ENCODE results near the gene DPH1. TPM values are rescaled to one million over a fixed set of nuclear protein-coding genes. Genes with fewer than 3 reads are reported as not detected.

Gene DPH1
- total RNA-seq, 1 experiment from 2014 or later: 11.1 TPM

- in situ Hi-C loops (cut with HindIII; ENCODE audit: low pct_unique_long_range_greater_than_20kb, low sequenced_read_pairs): no loop called here
- peak; percentile 65 for DNase-seq (ENCODE audit: low read depth)
These were observed 6.0 kb upstream of the DPH1 start for GRCh38 chr17:2023692-2024571.

GRCh38 chr17:2024572-2025219 lies 5.3 kb upstream of the DPH1 start:
- in situ Hi-C loops (cut with HindIII; ENCODE audit: low pct_unique_long_range_greater_than_20kb, low sequenced_read_pairs): no loop called here
- DNase-seq (ENCODE audit: low read depth): peak; percentile 32

- in situ Hi-C loops (cut with HindIII; ENCODE audit: low pct_unique_long_range_greater_than_20kb, low sequenced_read_pairs): no loop called here
- DNase-seq (ENCODE audit: low read depth): peak; percentile 77
These were observed 4.7 kb upstream of the DPH1 start, which contains the start of gene RTN4RL1 for GRCh38 chr17:2025220-2025621. Gene RTN4RL1, minus strand, starts transcription at chr17:2025334. Its CDS starts 469 bp downstream, at chr17:2024865.

- peak; percentile 65 for DNase-seq (ENCODE audit: low read depth)
- in situ Hi-C loops (cut with HindIII; ENCODE audit: low pct_unique_long_range_greater_than_20kb, low sequenced_read_pairs): no loop called here
These were observed 4.2 kb upstream of the DPH1 start for GRCh38 chr17:2025622-2026309.

GRCh38 chr17:2027528-2028233 lies 2.3 kb upstream of the DPH1 start:
- in situ Hi-C loops (cut with HindIII; ENCODE audit: low pct_unique_long_range_greater_than_20kb, low sequenced_read_pairs): no loop called here
- DNase-seq (ENCODE audit: low read depth): no peak

- in situ Hi-C loops (cut with HindIII; ENCODE audit: low pct_unique_long_range_greater_than_20kb, low sequenced_read_pairs): no loop called here
- DNase-seq (ENCODE audit: low read depth): no peak
These were observed 1.7 kb upstream of the DPH1 start for GRCh38 chr17:2028234-2028614.

- no peak for DNase-seq (ENCODE audit: low read depth)
These were observed 1.2 kb upstream of the DPH1 start for GRCh38 chr17:2028737-2029136.

GRCh38 chr17:2030779-2031163 lies 818 bp downstream of the DPH1 start:
- in situ Hi-C loops (cut with HindIII; ENCODE audit: low pct_unique_long_range_greater_than_20kb, low sequenced_read_pairs): no loop called here
- DNase-seq (ENCODE audit: low read depth): no peak

More at GRCh38 chr17:2028737-2029136, 1.2 kb upstream of the DPH1 start:
- in situ Hi-C loops (cut with HindIII; ENCODE audit: low pct_unique_long_range_greater_than_20kb, low sequenced_read_pairs): no loop called here

GRCh38 chr17:2033153-2033552 lies 3.2 kb downstream of the DPH1 start:
- in situ Hi-C loops (cut with HindIII; ENCODE audit: low pct_unique_long_range_greater_than_20kb, low sequenced_read_pairs): no loop called here
- no peak for DNase-seq (ENCODE audit: low read depth)

- DNase-seq (ENCODE audit: low read depth): peak; percentile 36
These were observed 4.2 kb downstream of the DPH1 start for GRCh38 chr17:2034157-2034556.

GRCh38 chr17:2034806-2035540 lies 5.0 kb downstream of the DPH1 start:
- in situ Hi-C loops (cut with HindIII; ENCODE audit: low pct_unique_long_range_greater_than_20kb, low sequenced_read_pairs): no loop called here
- no peak for DNase-seq (ENCODE audit: low read depth)

More at GRCh38 chr17:2034157-2034556, 4.2 kb downstream of the DPH1 start:
- in situ Hi-C loops (cut with HindIII; ENCODE audit: low pct_unique_long_range_greater_than_20kb, low sequenced_read_pairs): no loop called here

GRCh38 chr17:2035541-2036488 lies 5.9 kb downstream of the DPH1 start:
- DNase-seq (ENCODE audit: low read depth): no peak
- in situ Hi-C loops (cut with HindIII; ENCODE audit: low pct_unique_long_range_greater_than_20kb, low sequenced_read_pairs): no loop called here

GRCh38 chr17:2037155-2037554 lies 7.2 kb downstream of the DPH1 start:
- DNase-seq (ENCODE audit: low read depth): no peak
- in situ Hi-C loops (cut with HindIII; ENCODE audit: low pct_unique_long_range_greater_than_20kb, low sequenced_read_pairs): no loop called here

GRCh38 chr17:2040219-2040827 lies 10.4 kb downstream of the DPH1 start:
- in situ Hi-C loops (cut with HindIII; ENCODE audit: low pct_unique_long_range_greater_than_20kb, low sequenced_read_pairs): no loop called here
- DNase-seq (ENCODE audit: low read depth): no peak

- in situ Hi-C loops (cut with HindIII; ENCODE audit: low pct_unique_long_range_greater_than_20kb, low sequenced_read_pairs): no loop called here
- no peak for DNase-seq (ENCODE audit: low read depth)
These were observed 11.1 kb downstream of the DPH1 start for GRCh38 chr17:2040942-2041560.
